ENCODE data around the gene SMARCD1.

DNA sequence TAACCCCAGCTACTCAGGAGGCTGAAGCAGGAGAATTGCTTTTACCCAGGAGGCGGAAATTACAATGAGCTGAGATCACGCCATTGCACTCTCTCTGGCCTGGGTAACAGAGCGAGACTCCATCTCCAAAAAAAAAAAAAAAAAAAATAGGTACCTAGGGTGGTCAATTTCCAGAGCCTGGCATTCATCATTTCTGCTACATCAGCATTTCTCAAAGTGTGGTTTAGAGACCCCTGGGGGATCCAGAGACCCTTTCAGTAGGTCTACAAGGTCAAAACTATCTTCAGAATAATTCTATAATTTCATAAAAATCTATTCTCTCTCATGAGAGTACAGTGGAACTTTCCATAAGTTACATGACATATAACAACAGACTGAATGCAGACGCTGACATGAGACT lies 62.1 kb downstream of the SMARCD1 start:
- TF ChIP-seq, protein P1, sequence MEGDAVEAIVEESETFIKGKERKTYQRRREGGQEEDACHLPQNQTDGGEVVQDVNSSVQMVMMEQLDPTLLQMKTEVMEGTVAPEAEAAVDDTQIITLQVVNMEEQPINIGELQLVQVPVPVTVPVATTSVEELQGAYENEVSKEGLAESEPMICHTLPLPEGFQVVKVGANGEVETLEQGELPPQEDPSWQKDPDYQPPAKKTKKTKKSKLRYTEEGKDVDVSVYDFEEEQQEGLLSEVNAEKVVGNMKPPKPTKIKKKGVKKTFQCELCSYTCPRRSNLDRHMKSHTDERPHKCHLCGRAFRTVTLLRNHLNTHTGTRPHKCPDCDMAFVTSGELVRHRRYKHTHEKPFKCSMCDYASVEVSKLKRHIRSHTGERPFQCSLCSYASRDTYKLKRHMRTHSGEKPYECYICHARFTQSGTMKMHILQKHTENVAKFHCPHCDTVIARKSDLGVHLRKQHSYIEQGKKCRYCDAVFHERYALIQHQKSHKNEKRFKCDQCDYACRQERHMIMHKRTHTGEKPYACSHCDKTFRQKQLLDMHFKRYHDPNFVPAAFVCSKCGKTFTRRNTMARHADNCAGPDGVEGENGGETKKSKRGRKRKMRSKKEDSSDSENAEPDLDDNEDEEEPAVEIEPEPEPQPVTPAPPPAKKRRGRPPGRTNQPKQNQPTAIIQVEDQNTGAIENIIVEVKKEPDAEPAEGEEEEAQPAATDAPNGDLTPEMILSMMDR (IDR thresholded peaks at IDR 0.05): no peak
- no peak for TF ChIP-seq POLR2A (IDR thresholded peaks at IDR 0.05; ENCODE audit: low read depth)
- TF ChIP-seq POLR2AphosphoS5 (IDR thresholded peaks at IDR 0.05): no peak

All from esophagus muscularis mucosa (tissue), 3 donors.